Adrenal gland (tissue), 12 donors: ENCODE measurements around the gene HIVEP3. TPM values are rescaled to one million over a fixed set of nuclear protein-coding genes. Genes with fewer than 3 reads are reported as not detected.

ENCODE experiments used
- DNase-seq, 7 donors: peaks; one replicate each; pipeline ENCODE4 v3.0.0-alpha.2; 2019 to 2020
- H3K27ac ChIP-seq, 5 donors: fragments of 200-600 bp; sonication (generic) in 4 of 5; 1 replicate in 3 of 5; 2 replicates in 2 of 5; pipeline versions ENCODE4 v1.5.1 to v1.8.0; 2016 to 2020; ENCODE audit warnings: mild to moderate bottlenecking in 1 of 5
- H3K27me3 ChIP-seq: fragments of 200-600 bp; 2 replicates; pipeline ENCODE4 v1.8.0; 2021
- H3K36me3 ChIP-seq, 2 donors: fragments of 200-600 bp; replicated peaks in 1 of 2; 1 replicate in 1 of 2; 2 replicates in 1 of 2; pipeline versions ENCODE4 v1.5.1 to v1.8.0; 2018 to 2022
- H3K4me1 ChIP-seq, 2 donors: fragments of 200-600 bp; replicated peaks in 1 of 2; 1 replicate in 1 of 2; 2 replicates in 1 of 2; pipeline versions ENCODE4 v1.5.1 to v1.8.0; 2018 to 2021
- H3K4me3 ChIP-seq, 4 donors: fragments of 200-600 bp; sonication (generic) in 3 of 4; one replicate each; pipeline ENCODE4 v1.5.1; 2016 to 2018
- H3K9me3 ChIP-seq, 3 donors: fragments of 200-600 bp; sonication (generic) in 1 of 3; replicated peaks in 1 of 3; 1 replicate in 2 of 3; 2 replicates in 1 of 3; pipeline versions ENCODE4 v1.5.1 to v1.8.0; 2016 to 2021
- CTCF ChIP-seq, 6 experiments: fragments of 450-650 bp in 4 of 6; fragments of 200-600 bp in 2 of 6; sonication (generic) in 1 of 6; IDR thresholded peaks; 1 replicate in 5 of 6; 2 replicates in 1 of 6; pipeline versions ENCODE4 v1.5.1 to v1.8.0; 2016 to 2021; ENCODE audit warnings: antibody characterized with exemption in 6 of 6, mild to moderate bottlenecking in 2 of 6, moderate library complexity in 1 of 6
- POLR2A ChIP-seq, 2 donors: fragments of 450-650 bp; IDR thresholded peaks; one replicate each; pipeline ENCODE4 v1.6.1; 2017; ENCODE audit warnings: antibody characterized with exemption in 2 of 2, mild to moderate bottlenecking in 2 of 2, moderate library complexity in 1 of 2
- WGBS, 4 donors: extraction: QIAGEN DNeasy Blood & Tissue Kit in 2 of 4; methylation state at CpG; one replicate each; pipeline versions ENCODE4 v1.1.5 to v1.1.7; 2013 to 2017; 5-methylcytosine and 5-hydroxymethylcytosine counted together
- intact Hi-C, 2 donors: fragments of 100-400 bp; cut with DNase I; formaldehyde crosslinking; loops; one replicate each; pipeline versions ENCODE4 v1.14.1 to v1.15.0; 2022 to 2023
- polyA plus RNA-seq, 3 donors: library from polyadenylated mRNA; stranded (reverse); fragments of 200-250 nt in 2 of 3; fragments of 350-450 nt in 1 of 3; fragmentation: Illumina TruSeq in 1 of 3; extraction: RNeasy Lipid Tissue Mini Kit (QIAGEN cat#74804) in 1 of 3; gene quantifications; one replicate each; pipeline ENCODE4 v1.2.3, GENCODE V29; 2013 to 2014
- total RNA-seq, 9 donors: library from RNA; depleted of rRNA in 4 of 9; stranded (reverse); fragments of >200 nt in 4 of 9; fragments of 120-200 nt in 1 of 9; fragmentation: NEBNext Ultra II Directional in 1 of 9; extraction: Animal tissue kit (Norgen Biotek cat#: 25700) in 1 of 9; gene quantifications; one replicate each; pipeline versions ENCODE4 v1.1.0 to v1.2.4, GENCODE V29; 2013 to 2023
- donor health status: healthy with polysubstance abuse.
- donor health status: Bipolar disorder and iron deficiency.
- donor health status: DM: yes; HTN: yes; CAD: no.
- donor health status: DM: no; HTN: no; CAD: no.
- donor health status: DM: no; HTN: no; CAD: no.
- donor health status: DM: yes; HTN: yes; CAD: no.

Gene HIVEP3
- total and polyA plus RNA-seq, 12 donors = 3.2 to 7.7 (median 7.0) TPM

- Histone ChIP-seq H3K27me3 (no peaks in the 10 kb centered on the region), H3K4me1 (peaks cover 14 to 38% of the 10 kb centered on the region in 2 donors), H3K27ac (no peak overlapping the region), H3K9me3 (no peaks in the 10 kb centered on the region), H3K4me3 (no peak overlapping the region), H3K36me3 (no peaks in the 10 kb centered on the region)
- WGBS, 4 donors = 75 to 81% (median 80%) methylated on average over 9 to 11 of the region's 11 CpGs
- intact Hi-C loops = no loop called here
- no peak for DNase-seq
- TF ChIP-seq CTCF (IDR thresholded peaks at IDR 0.05) (no peak), POLR2A (IDR thresholded peaks at IDR 0.05) (no peak)
Observed at GRCh38 chr1:41488040-41488951, 430.4 kb downstream of the HIVEP3 start.

- Histone ChIP-seq H3K9me3 (no peaks in the 10 kb centered on the region), H3K4me1 (peaks cover 19 to 41% of the 10 kb centered on the region in 2 donors), H3K4me3 (no peak overlapping the region), H3K36me3 (no peaks in the 10 kb centered on the region), H3K27ac (peak overlapping the region in 1 of 5 donors; percentile 9), H3K27me3 (no peaks in the 10 kb centered on the region)
- intact Hi-C loops = no loop called here
- peak in 1 of 7 donors; percentile 14 for DNase-seq
- 63 to 72% (median 71%) methylated on average over 13 to 16 of the region's 16 CpGs for WGBS, 4 donors
- TF ChIP-seq CTCF (IDR thresholded peaks at IDR 0.05) = no peak
- TF ChIP-seq POLR2A (IDR thresholded peaks at IDR 0.05) = no peak
Observed at GRCh38 chr1:41487126-41488039, 431.3 kb downstream of the HIVEP3 start.

GRCh38 chr1:41486371-41487125, 432.2 kb downstream of the HIVEP3 start:
- no peak for TF ChIP-seq CTCF (IDR thresholded peaks at IDR 0.05)
- no peak for TF ChIP-seq POLR2A (IDR thresholded peaks at IDR 0.05)
- no peak overlapping the region for H3K4me3 ChIP-seq
- peak in 1 of 7 donors; percentile 41 for DNase-seq

More at GRCh38 chr1:41486371-41487125, 432.2 kb downstream of the HIVEP3 start:
- 52 to 57% (median 56%) methylated on average over 20 to 23 of the region's 23 CpGs for WGBS, 4 donors
- Histone ChIP-seq H3K9me3 (no peaks in the 10 kb centered on the region), H3K4me1 (peaks cover 21 to 44% of the 10 kb centered on the region in 2 donors), H3K36me3 (no peaks in the 10 kb centered on the region), H3K27ac (peak overlapping the region in 1 of 5 donors; percentile 9), H3K27me3 (no peaks in the 10 kb centered on the region)
- intact Hi-C loops = no loop called here
